GM19351 (cell line): ENCODE data around the gene IMMP2L.

Source experiments
- ATAC-seq: cut with Tn5 transposase; IDR thresholded peaks from one replicate; pipeline ENCODE4 v1.9.1; 2021; ENCODE audit warnings: mild to moderate bottlenecking, moderate library complexity; ENCODE audit not compliant: unreplicated experiment

The IMMP2L gene

DNA sequence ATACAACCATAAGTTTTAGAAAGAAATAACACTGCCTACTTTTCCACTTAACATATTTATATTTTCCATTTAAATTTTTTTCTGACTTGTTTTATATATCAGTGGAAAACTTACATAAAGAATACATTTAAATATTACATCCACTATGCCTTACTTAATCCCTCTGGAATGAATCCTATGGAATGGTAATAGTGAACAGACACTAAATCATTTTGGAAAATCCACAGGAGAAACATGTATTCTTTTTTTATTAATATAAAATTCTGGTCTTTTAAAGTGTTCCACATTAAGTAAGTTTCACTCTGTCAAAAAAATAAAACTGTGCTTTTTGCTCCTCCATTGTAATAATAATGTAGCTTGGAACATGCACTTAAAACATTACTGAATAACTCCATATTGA, 708.1 kb downstream of the IMMP2L start:
- no peak for ATAC-seq

DNA sequence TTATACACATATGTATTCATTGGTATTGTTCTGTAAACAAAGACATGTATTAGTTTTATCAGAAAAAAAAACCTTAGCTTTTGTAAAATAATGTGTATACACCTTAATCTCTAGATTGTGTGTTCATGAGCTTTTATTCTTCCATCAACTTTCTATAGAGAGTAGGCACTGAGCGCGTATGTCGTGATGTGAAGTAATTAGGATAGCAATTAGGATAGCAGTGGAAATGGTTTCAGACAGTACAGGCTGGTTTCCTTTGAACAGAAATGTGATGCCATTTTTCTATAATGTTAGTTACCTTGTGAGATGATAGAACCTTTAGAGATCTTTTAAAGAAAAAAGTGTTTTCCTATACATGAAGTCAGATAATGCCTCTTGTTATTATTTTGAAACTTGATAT, 709.0 kb downstream of the IMMP2L start:
- no peak for ATAC-seq

DNA sequence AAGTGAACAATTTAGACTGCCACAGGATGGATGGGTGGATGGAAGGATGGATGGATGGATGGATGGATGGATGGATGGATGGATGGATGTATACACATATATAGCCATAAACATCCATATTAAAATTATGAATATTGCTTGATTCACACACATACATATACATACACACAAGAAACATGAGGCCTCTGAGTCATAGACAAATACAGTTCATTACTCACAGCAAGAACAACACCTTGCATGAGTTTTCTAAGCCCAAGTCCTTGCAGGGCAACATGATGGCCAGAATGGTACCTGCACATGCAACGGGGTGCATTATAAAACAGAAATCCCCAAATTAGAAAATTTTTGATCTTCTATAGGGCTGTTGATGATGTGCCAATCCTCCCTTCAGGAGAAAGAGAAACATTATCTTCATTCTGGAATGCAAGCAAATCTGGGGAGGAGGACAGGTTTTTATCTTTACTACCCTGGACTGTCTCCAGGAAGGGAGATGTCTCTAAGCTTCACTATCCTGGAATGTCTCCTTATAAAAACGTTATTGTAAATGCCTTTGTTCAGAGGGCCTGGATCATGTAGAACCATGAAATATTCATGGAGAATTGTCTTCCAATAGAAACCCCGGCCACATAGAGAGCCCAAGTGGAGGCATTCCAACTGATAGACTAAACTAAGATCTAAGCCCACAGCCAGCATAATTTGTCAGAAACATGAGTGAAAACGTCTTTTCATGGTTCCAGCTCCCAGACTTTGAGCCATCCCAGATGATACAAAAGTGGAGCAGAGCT, 709.9 kb downstream of the IMMP2L start:
- no peak for ATAC-seq

DNA sequence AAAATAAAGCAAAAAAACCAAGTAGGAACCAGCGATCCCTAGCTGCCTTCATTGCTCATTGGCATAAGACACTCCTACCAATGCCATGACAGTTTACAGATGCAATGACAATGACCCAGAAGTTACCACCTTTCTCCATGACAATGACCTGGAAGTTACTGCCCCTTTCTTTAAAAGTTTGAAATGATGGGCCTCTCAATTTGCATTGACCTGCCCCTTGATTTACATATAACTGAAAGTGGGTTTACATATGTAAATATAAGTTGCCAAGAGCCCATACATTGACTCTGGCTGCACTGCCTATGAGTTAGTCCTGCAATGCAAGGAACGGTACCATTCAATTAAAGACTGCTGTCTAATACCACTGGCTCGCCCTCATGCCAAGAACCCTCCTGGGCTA, 712.1 kb downstream of the IMMP2L start:
- no peak for ATAC-seq

DNA sequence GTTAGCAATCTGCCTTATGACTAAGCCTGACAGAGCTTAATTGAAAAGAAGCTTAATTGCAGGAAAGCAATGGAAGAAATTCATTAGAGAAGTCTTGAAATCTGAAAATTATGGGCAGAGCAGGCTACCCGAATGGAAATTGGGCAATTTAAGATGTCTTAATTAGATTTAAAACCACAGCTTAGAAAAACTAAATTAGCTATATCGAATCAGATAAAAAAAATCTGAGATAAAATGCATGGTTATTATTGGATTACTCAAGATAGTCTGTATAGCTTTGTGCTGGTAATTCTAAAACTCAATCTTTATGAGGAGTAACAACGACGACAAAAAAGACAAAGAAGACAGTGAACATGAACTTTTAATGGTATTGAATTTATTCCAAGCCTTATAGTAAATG, 719.5 kb downstream of the IMMP2L start:
- ATAC-seq: no peak

DNA sequence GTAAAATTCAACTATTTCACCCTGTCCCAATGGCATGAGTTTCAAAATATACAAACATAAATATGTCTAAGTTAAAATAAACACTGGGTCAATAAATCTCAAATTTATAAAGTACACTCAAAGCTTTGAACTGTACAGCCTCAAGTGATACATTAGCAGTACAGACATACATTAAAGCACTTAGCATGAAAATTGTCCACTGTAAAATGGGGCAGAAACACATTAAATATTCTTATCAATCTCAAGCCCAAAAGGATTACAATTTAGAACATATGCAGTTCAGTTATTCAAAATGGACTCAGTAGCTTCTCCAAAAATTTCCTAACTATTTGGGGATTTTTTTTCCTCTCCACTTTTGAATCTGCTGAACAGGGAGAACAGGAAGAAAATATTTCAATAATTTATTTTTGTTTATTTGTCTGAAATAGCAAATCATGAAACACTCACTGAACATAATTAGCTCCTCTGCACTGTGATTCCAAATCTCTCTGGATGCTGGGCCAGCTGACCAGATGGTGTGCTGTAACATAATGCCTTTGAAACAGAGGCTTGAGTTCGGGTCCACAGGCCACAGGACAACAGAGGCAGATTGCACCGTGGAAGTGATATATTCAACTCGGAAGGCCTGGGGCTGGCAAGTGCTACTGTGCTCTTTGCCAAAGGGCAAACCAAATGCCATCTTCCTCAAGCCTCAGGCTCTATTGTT, 720.3 kb downstream of the IMMP2L start:
- ATAC-seq: no peak

DNA sequence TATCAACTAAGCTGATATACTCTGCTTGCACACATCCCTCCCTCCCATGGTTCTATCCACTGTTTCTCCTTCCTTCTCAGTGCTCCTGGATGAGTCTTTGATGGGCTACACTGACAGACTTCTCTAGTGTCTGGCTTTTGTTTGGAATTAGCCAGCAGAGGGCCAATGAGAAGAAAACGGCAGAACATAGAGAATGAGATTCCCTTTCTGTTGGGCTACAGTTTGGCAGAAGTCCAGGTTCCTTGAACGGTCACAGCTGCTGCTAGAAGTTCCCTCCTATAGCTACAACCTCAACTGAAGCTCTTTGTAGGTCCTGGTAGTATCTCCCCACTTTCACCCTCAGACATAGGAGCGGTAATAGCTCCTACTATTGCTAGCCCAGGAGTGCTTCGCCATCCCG, 722.4 kb downstream of the IMMP2L start:
- no peak for ATAC-seq

DNA sequence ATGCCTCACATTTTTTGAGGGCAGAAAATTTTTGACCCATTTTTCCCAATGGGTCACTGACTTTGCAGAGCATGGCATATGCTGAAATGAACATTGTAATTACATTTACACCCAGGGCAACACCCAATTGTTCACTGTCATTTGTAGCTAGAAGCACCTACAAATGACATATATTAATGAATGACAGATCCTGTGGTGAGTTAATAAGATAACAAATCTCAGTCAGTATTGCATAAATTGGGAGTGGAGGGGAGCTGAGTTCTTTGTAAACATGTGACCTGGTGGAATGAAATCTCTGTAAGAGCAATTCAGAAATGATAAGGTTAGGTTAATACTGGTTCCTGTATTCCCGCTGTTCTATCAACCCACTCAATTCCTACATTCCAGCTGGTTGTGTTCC, 726.4 kb downstream of the IMMP2L start:
- ATAC-seq: no peak

DNA sequence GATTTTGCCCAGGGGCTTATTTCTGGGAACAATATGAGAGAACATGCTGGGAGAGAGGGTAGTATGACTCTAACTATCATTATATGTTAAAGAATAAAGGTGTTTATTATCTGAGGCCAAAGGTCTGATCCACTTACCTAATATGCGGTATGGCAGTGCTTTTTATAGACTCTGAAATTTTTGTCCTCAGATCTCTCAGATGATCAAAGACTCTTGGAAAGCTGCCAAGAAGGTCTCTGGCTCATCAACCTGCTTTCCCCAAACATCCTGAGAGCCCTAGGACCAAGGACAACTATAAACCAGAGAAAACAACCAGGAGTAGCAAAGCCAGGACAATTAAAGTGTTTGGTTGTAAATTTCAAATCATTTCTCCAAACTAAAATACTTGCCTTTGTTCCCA, 727.1 kb downstream of the IMMP2L start:
- no peak for ATAC-seq

DNA sequence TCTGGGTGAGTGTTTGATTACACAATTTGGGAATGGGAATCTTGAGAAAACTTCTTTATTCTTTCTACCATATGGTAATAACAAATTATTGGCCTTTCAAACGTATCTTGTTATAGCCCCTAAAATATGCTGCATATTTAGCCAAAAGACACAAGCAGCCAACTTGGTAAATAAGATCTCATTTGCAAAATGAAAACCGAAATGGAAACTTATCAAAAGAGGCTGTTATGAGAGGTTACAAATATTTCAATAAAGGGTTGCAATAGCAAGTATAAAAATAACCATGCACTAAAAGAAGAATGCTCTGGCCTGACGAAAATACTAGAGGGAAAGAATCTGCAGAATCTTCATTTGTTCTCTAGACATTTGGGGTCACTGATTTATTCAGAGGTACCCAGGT, 730.9 kb downstream of the IMMP2L start:
- ATAC-seq: no peak

DNA sequence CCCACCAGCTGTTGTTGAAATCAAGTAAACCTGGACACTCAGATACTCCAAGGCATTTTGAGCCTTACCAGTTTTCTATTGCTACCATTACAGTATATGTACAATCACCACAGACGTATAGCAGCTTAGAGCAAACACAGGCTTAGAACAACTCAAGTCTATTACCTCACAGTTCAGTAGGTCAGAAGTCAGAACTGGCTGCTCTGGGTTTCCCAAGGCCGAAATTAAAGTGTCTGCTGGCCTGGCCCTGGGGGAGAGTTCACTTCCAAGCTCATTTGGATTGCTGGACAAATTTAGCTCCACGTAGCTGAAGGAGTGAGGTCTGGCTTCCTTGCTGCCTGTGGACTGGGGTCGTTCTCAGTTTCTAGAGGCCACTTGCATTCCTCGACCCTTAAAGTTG, 731.5 kb downstream of the IMMP2L start:
- no peak for ATAC-seq

DNA sequence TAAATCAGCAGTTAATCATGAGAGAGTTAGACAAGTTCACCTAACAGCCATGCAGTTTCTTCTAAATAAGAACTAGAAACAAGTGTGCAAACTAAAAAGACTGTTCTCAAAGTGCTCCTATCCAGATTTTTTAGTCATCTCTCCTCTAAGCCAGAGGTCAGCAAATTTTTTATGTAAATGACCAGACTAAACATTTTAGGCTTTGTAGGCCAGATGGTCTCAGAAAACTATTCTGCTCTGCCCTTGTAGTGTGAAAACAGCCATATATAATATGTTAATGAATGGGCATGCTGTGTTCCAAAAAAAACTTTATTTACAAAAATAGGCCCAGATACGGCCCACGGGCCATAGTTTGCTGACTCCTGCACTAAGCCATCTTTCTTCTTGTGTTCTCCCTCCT, 734.4 kb downstream of the IMMP2L start:
- no peak for ATAC-seq

DNA sequence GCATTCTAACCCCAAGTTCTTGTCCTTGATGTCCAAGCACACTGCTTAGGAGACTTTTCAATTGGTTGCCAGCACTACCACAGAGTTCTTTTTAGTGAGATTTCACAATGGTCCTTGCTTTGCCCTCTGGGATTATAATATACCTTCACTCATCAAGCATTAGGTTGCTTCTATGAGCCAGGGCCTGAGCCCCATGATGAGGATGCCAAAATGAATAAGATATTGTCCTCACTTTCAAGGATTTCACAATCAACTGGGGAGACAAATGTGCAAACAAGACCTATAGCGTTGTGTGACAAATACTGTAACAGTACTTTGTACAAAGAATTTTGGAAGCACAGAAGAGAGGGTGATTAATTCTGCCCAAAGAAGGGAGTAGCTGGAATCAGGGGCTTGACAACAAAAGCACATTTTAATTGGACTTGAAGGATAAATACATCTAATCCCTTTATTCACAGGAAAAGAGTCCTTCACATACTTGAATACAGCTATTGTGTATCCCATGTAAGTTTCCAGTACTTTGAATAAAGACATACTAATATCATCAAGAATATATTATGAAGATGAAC, 734.9 kb downstream of the IMMP2L start:
- ATAC-seq: no peak

DNA sequence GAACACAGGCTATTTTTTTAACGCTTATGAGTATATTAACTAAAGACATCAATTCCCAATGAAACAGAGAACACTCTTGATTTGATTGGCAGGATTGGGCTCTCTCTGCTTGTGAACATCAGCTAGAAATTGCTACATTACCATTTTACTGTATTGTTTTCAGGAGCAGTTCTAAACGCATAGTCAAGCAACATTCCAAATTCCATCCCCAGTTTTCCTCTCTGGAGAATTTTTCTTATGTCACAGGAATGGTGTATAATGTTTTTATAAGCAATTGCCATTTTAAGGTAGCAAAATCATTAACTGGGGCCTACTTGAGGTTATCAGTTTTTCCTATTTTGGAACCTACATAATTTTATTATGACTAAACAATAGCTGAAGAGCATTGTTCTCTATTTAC, 748.3 kb downstream of the IMMP2L start:
- no peak for ATAC-seq

DNA sequence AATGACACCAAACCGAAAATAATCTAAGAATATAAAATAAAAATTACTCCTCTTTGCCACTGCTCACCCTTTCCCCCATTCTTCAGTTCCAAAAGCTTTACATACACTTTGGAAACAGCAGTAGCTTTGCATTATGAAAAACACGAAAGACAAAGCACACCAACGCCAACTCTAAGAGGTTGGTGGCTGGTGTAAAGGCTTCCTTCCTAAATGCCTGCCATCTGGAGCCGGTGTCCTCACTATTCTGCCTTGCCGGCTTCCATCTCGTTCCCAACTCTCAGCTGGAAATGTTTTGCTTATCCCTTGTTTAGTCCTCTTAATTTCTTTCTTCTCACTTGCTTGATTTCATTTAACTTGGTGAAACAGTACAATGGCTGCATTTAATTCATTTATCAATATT, 752.5 kb downstream of the IMMP2L start:
- no peak for ATAC-seq

DNA sequence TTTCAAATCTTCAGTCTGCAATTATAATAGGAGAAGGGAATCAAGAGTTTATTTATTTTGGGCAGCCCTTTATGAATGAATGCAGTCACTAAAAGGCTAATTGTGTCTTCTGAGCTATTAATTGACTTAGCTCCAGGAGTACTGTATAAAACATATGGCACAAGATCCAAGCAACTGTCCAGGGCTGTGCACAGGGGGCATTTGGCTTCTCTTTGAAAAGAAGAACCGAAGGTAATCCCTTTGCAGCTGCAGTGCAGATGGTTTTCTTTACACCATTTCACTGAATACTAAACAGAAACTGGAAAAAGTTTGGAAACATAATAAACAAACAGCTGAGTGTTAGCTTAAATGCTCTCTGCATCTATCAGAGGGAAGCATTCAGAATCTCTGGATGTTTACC, 753.9 kb downstream of the IMMP2L start:
- no peak for ATAC-seq

DNA sequence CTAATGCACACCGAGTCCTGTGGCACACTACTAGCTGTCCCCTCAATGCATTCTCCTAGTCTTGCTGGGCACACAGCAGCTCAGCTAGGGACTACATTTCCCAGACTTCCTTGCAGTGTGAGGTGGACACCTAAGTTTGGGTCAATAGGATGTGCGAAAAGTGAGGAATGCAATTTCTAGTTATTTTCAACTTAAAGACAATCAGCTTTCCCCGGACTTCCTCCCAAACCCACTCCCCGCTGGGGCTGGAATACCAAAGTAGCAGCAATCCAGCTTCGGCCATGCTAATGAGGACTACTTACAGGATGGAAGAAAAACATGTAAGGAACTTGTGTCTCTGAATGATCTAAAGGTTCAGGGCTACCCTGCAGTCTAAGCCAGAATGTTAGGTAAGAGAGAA, 757.8 kb downstream of the IMMP2L start:
- no peak for ATAC-seq

DNA sequence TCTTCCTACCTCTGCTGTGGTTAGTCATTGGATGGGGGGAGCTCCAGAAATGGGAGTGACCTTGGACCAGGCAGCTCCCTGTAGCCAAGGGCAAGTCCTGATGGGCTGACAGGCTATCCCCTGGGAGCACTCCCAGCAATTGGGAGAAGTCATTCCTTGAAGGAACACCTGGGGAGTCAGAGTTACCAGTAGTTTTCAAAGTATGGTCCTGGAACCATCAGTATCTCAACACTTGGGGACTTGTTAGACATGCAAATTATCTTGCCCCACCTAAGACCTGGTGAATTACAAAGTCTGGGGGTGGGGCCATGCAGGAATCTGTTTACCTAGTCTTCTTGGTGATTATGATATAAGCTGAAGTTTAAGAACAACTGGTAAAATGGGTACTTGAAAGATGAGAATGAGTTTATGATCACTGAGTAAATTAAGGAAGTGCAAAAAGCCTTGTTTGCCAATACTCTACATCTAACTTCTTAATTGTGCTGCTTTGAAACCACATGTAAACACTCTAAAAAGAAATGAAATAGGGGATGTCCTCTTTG, 758.6 kb downstream of the IMMP2L start:
- no peak for ATAC-seq

DNA sequence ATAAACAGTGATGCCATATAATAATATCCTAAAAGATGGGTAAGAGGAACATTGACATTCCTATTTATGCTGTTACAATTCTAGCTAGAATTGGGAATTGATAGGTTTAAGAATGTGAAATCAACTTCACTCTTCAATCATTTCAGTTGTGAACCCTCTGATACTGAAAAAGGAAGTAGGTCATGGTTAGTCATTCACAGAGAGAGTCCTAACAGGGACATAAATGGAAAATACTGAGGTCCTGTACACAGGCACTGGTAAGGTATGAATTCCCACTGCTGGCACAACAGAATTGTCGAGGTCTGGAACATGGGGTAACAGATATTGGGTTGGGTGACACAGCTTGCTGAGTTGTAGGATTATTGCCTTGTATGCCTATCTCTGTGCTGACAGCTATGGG, 760.8 kb downstream of the IMMP2L start:
- ATAC-seq: peak; percentile 86

DNA sequence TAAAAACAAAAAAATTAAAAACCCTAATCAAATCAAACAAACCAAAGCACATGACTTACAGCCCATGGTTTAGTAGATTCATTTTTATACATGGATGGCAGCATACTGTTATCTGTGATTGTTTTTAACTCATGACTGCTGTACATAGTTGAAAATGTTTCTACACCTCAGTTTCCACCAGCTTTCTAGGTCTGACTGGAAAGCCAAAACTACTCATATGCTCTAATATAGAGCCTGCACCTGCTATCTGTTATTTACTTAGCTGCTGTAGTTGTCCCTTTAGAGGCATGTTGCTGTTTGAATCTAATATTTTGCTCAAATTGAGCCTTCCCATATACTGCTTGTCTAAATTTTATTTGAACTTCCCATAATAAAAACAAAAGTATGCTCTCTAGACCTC, 761.3 kb downstream of the IMMP2L start:
- peak; percentile 64 for ATAC-seq

DNA sequence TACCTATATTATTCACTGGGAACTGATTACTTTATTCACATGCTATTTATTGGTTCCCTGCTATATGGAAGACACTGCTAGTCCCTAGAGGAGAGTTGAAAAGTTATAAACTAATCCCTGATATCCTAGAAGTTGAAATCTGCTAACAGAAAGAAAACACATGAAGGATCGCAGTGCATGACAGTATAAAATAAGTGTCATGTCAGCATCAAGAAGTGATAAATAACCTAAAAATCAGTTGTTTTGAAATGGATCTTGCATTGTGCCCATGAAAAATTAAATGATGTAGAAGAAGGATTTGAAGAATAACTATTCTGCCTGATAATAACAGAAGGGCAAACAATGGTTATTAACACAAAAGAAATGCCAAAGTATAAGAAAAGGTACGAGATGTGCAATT, 764.6 kb downstream of the IMMP2L start:
- ATAC-seq: no peak

DNA sequence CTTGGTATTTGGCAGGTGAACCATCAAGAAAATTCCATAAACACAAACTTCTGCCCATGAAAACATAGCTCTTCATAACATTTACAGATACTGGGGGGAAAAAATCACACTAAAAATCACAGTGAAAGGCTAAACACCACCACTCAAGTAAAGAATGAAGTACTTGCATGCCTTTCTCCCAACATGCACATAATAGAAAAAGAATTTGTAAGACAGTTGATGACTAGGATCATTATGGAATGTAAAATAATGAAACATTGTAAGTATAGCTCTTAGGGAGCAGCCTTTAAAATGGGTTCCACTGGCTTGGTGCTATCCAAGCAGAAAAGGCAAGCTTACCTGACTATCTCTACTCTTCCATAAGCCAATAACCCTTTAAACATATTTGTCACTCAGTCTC, 771.3 kb downstream of the IMMP2L start:
- no peak for ATAC-seq
